HEK293T (cell line): ENCODE results near the gene PDSS2.

Experiments
- CTCF ChIA-PET: fragments of 350-600 bp; formaldehyde crosslinking; extraction: SDS; loops from one replicate; lab custom pipeline; 2021; ENCODE audit warnings: antibody characterized with exemption, inconsistent platforms; lab: Yijun Ruan, JAX
- POLR2A ChIA-PET: fragments of 350-600 bp; formaldehyde crosslinking; extraction: SDS; loops from one replicate; lab custom pipeline; 2020; ENCODE audit warnings: antibody characterized with exemption, inconsistent platforms; lab: Yijun Ruan, JAX
- DNase-seq: peaks from one replicate; pipeline ENCODE4 v3.0.0; 2012; ENCODE audit warnings: mixed read lengths; ENCODE audit errors: extremely low spot score
- ARNT ChIP-seq: fragments of 450-650 bp; IDR thresholded peaks from 2 replicates; pipeline ENCODE4 v1.6.1; 2017; ENCODE audit warnings: mild to moderate bottlenecking
- BHLHE40 ChIP-seq: fragments of 450-650 bp; IDR thresholded peaks from 2 replicates; pipeline ENCODE4 v1.6.1; 2016; ENCODE audit warnings: mild to moderate bottlenecking, moderate library complexity, borderline replicate concordance
- CTBP1 ChIP-seq: fragments of 450-650 bp; IDR thresholded peaks from 2 replicates; pipeline ENCODE4 v1.6.1; 2016; ENCODE audit warnings: borderline replicate concordance
- ELF4 ChIP-seq: fragments of 450-650 bp; IDR thresholded peaks from 2 replicates; pipeline ENCODE4 v1.6.1; 2017; ENCODE audit warnings: antibody characterized with exemption
- FOXA1 ChIP-seq: fragments of 450-650 bp; IDR thresholded peaks from 2 replicates; pipeline ENCODE4 v1.6.1; 2016; ENCODE audit warnings: mild to moderate bottlenecking
- FOXK2 ChIP-seq: fragments of 450-650 bp; IDR thresholded peaks from 2 replicates; pipeline ENCODE4 v1.6.1; 2016; ENCODE audit warnings: mild to moderate bottlenecking
- FOXM1 ChIP-seq: fragments of 450-650 bp; IDR thresholded peaks from 2 replicates; pipeline ENCODE4 v1.6.1; 2017; ENCODE audit warnings: mild to moderate bottlenecking, borderline replicate concordance
- HDGF ChIP-seq: fragments of 450-650 bp; IDR thresholded peaks from 2 replicates; pipeline ENCODE4 v1.6.1; 2017; ENCODE audit warnings: antibody characterized with exemption, borderline replicate concordance
- L3MBTL2 ChIP-seq: fragments of 450-650 bp; conservative IDR thresholded peaks from 2 replicates; pipeline ENCODE4 v1.6.1; 2016; ENCODE audit warnings: mild to moderate bottlenecking
- NFRKB ChIP-seq: fragments of 450-650 bp; IDR thresholded peaks from 2 replicates; pipeline ENCODE4 v1.6.1; 2016; ENCODE audit warnings: mild to moderate bottlenecking, moderate library complexity
- PKNOX1 ChIP-seq: fragments of 450-650 bp; IDR thresholded peaks from 2 replicates; pipeline ENCODE4 v1.6.1; 2016
- SP1 ChIP-seq: fragments of 450-650 bp; IDR thresholded peaks from 2 replicates; pipeline ENCODE4 v1.6.1; 2017
- SUZ12 ChIP-seq: fragments of 450-650 bp; IDR thresholded peaks from 2 replicates; pipeline ENCODE4 v1.6.1; 2016; ENCODE audit warnings: mild to moderate bottlenecking
- TARDBP ChIP-seq: fragments of 450-650 bp; IDR thresholded peaks from 2 replicates; pipeline ENCODE4 v1.6.1; 2016
- ZNF384 ChIP-seq: fragments of 450-650 bp; IDR thresholded peaks from 2 replicates; pipeline ENCODE4 v1.6.1; 2016

The PDSS2 gene

GRCh38 chr6:107259951-107260350, 199.4 kb downstream of the PDSS2 start:
- no peak for DNase-seq
- ChIA-PET CTCF (interaction anchor here (0.6 to 0.8 kb wide), 3 partner anchors 75 to 1834 kb away, joined by 3 to 4 read pairs (median 4); no protein-coding TSS in a partner anchor), POLR2A (interaction anchor here (0.6 kb wide), 1 partner anchor 82 kb away, joined by 3 read pairs; no protein-coding TSS in a partner anchor)
- TF ChIP-seq FOXK2: no peak
- no peak for TF ChIP-seq BHLHE40
- TF ChIP-seq L3MBTL2: no peak
- no peak for TF ChIP-seq ZNF384
- TF ChIP-seq PKNOX1: no peak
- TF ChIP-seq HDGF: no peak
- TF ChIP-seq TARDBP: no peak
- no peak for TF ChIP-seq SP1
- TF ChIP-seq ARNT: no peak
- TF ChIP-seq CTBP1: no peak

GRCh38 chr6:107248147-107248546, 211.2 kb downstream of the PDSS2 start:
- no peak for DNase-seq
- TF ChIP-seq HDGF (no peak), PKNOX1 (no peak), FOXA1 (no peak), ZNF384 (no peak), L3MBTL2 (no peak), SP1 (no peak), TARDBP (no peak), BHLHE40 (no peak), CTBP1 (no peak), FOXM1 (no peak), FOXK2 (no peak), ELF4 (no peak), NFRKB (no peak), ARNT (no peak), SUZ12 (no peak)
- ChIA-PET CTCF (no interaction called here), POLR2A (no interaction called here)

GRCh38 chr6:107246972-107247615, 212.3 kb downstream of the PDSS2 start:
- no peak for TF ChIP-seq FOXM1
- TF ChIP-seq FOXA1: no peak
- TF ChIP-seq NFRKB: no peak
- peak; percentile 76 for TF ChIP-seq PKNOX1
- DNase-seq: no peak
- ChIA-PET POLR2A (no interaction called here), CTCF (interaction anchor here (1.1 kb wide), 1 partner anchor 8 kb away, joined by 4 read pairs; no protein-coding TSS in a partner anchor)

GRCh38 chr6:107246249-107246971, 213.0 kb downstream of the PDSS2 start:
- TF ChIP-seq SP1 (no peak), FOXM1 (no peak)
- ChIA-PET CTCF (interaction anchor here (0.6 to 1.1 kb wide), 2 partner anchors 9 to 12 kb away, joined by 3 to 4 read pairs; no protein-coding TSS in a partner anchor), POLR2A (no interaction called here)
- no peak for DNase-seq

- CTCF ChIA-PET: no interaction called here
- TF ChIP-seq ELF4 (no peak), FOXK2 (no peak), TARDBP (no peak), PKNOX1 (no peak)
- POLR2A ChIA-PET: no interaction called here
- no peak for DNase-seq
Measured at GRCh38 chr6:107244742-107245480, 214.5 kb downstream of the PDSS2 start.
